ENCODE measurements around the gene MAP2K2.
A peak's percentile ranks its signal among the peaks of the same experiment; 100 is the strongest.
"Not testable (repeated sequence)": the region's sequence is repeated elsewhere in the genome, so short reads cannot be mapped to it uniquely, and the experiment has no call there.

MAP2K2 gene

DNA sequence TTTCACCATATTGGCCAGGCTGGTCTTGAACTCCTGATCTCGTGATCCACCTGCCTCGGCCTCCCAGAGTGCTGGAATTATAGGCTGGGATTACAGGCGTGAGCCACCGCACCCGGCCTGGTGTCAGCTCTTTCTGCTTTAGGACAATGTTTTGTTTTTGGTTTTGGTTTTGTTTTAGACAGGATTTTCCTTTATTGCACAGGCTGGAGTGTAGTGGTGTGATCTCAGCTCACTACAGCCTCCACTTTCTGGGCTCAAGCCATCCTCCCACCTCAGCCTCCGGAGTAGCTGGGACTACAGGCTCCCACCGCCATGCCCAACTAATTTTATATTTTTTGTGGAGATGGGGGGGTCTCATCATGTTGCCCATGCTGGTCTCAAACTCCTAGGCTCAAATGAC, 5.1 kb upstream of the MAP2K2 start:
- DNase-seq, result not testable (repeated sequence)

DNA sequence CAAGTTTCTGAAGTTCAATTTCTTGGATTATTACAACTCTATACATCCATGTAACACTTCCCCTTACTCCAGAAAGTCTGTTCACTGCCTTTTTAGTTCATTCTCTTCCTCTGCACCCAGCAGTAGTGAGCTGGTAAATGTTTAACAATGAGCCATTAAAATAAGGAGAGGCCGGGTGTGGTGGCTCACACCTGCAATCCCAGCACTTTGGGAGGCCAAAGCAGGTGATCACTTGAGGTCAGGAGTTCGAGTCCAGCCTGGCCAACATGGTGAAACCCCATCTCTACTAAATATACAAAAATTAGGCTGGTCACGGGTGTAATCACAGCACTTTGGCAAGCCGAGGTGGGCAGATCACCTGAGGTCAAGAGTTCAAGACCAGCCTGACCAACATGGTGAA, 3.4 kb upstream of the MAP2K2 start:
- not testable (repeated sequence) for DNase-seq

DNA sequence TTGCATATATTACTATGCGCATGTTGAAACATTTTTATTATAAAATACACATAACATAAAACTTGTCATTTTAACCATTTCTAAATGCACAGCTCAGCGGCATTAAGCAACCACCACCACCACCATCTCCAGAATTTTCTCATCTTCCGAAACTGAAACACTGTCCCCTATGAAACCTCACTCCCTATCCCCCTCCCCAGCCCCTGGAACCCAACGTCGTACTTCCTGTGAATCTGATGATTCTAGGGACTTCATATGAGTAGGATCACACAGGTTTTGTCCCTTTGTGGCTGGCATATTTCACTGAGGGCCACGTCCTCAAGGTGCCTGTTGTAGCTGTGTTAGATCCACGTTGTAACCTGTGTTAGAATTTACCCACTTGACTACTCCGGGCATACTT, 716 bp upstream of the MAP2K2 start:
- DNase-seq, result no peak

DNA sequence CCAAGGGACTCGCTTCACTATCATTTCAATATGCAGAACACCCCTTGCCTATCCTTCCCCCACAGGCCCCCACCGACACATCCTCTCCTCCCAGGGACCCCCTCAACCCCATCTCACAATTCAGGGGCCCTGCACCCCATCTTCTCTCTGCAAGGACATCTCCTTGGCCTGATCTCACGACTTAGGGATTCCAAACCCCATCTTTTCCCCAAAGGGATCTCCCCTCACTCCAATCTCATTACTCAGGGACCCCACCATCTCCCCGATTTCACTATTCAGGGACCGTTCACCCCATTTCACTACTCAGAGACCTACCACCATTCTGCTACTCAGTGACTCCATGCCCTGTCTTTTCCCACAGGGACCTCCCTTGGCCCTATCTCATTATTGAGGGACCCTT, 1.4 kb downstream of the MAP2K2 start:
- no peak for DNase-seq

DNA sequence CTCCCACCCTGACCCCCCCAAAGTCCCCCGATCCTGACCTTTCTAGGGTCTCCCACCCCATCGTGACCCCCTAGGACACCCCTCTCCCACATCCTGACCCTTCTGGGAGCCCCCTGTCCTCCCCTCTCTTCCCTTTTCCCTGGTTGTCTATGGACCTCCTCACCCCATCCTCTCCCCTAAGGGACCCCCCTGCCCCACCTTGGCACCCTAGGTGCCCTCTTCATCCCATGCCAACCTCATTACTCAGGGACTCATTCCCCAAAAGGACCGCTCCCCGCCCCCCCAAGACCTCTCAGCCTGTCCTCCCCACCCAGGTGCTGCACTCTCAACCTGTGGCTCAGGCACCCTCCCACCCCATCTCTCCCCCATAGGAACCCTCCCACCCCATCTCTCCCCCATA, 2.1 kb downstream of the MAP2K2 start:
- no peak for DNase-seq

DNA sequence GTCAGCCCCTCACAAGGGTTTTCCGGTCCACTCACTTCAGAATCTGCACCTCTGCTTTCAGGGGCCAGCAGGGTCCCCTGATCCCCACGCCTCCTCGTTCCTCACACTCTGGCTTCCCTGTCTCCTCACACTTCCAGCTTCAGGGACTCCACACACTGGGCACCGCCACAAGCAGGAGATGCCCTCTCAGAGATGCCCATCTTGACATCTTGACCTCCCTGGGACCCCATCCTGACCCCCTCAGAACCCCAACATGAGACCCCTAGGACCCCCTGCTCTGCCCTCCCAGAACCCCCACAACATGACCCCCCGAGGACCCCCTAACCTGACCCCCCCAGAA, 2.7 kb downstream of the MAP2K2 start:
- DNase-seq, result no peak

DNA sequence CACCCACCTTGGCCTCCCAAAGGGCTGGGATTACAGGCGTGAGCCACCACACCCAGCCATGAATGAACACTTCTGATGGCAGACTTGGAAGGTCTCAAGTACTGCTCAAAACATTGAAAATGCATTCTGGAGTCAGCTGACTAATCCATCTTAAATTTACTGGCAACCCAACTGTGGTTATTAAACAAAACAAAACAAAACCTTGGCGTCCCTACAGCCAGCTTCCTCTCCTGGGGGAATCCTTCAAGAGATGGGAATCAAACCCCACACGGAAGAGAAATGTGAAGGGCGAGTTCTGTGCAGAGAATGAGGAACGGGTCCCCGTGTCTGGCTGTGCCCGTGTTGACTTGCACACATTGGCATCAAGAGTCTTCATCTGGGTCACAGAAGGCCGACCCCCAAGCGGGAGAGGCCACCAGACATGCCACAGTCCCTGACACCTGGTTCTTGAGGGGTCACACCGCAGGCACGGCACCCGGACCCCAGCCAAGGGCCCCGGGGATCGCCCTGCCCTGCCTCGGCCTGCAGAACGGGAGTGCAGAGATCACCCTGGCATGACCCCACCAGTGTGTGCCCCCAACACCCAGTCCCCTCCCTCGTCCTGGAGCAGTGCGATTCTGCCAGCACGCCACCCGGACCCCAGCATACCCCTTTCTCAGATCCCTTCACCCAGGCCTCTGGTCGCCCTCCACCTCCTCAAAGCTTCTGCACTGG, 3.2 kb downstream of the MAP2K2 start:
- DNase-seq, result no peak

DNA sequence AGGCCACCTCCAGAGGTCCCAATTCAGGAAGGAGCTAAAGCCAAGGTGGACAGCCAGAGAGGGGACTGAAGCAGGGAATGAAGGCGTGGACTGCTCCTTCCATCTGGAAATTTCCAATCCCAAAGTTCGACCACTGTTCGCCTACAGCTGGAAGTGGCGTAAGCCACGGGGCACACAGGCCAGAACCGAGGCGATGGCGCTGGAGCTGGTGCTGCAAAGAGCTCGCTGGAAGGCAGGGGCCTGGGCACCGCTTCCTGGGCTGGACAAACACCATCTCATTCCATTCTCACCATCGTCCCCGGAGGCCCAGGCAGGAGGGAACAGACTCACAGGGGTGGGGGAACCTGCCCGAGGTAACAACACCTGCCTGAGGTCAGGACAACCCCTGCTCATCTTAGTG, 4.2 kb downstream of the MAP2K2 start:
- DNase-seq, result no peak

DNA sequence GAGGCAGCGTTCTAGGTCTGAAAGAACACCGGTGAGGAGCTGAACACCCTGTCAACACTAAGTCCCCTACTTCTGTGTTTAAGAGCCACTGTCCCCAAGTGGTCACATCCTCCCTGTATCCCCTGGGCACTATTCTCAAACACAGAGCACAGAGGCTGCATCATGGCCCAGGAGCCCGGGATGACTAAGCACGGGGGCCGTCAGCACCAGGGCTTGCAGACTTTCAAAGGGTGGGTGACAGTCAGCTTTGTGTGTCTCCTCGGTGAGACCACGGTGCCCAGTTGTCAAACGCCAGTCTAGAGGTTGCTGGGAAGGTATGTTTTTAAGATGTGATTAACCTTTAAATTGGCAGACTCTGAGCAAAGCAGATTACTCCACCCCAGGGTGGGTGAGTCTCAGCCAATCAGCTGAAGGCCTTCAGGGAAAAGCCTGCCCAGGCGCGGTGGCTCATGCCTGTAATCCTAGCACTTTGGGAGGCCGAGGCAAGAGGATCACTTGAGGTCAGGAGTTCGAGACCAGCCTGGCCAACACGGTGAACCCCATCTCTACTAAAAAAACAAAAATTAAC, 8.0 kb downstream of the MAP2K2 start:
- DNase-seq, result no peak

DNA sequence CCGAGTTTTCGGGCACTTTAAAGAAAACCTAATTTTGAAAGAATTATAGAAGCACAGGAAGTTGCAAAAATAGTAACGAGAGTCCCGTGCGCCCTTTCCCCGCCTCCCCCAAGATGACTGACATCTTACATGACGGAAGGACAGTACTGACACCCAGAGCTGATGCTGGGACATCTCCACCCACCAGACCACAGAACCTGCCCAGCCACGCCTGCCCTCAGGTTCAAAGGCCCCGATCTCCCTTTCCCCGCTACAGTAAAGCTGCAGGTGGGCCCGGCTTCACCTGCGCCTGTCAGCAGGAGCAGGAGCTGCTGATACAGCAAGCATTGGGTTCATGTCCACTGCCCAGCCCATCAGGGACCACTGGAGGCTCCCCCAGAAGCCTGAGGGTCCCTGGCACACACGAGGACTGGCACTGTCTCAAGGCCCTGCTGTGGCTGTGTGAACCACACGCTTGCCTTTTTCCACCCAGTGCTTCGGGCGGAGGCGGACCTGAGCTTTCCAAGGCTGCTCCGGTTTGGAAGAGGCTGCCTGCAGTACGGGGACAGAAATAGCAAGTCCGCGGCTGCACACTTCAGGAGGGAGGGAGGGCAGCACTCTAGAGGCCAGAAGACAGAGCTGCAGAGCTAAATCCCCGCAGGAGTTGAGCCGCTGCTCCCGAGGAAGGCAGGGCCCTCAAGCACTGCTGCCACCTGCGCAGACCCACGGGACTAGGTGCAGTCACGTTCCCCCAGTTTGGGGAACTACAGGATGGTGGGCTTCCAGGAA, 8.7 kb downstream of the MAP2K2 start:
- DNase-seq, result peak; percentile 55

DNA sequence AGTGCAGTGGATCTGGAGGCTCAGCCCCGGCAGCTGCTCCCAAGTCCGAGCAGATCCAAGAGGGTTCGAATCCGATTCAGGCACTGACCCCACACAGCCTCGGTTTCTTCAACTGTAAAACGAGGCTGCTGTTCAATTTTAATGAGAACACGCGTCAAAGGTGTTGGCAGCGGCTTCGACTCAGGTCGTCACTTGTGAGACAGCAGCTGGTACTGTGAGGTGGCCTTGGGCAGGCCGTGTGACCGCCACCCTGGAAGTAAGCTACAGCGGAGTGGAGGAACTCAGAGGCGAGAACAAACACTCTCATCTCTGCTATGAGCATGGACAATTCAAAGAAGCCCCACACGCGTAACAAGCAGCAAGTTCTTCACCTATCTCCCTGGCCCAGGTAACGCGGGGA, 9.7 kb downstream of the MAP2K2 start:
- DNase-seq, result no peak

DNA sequence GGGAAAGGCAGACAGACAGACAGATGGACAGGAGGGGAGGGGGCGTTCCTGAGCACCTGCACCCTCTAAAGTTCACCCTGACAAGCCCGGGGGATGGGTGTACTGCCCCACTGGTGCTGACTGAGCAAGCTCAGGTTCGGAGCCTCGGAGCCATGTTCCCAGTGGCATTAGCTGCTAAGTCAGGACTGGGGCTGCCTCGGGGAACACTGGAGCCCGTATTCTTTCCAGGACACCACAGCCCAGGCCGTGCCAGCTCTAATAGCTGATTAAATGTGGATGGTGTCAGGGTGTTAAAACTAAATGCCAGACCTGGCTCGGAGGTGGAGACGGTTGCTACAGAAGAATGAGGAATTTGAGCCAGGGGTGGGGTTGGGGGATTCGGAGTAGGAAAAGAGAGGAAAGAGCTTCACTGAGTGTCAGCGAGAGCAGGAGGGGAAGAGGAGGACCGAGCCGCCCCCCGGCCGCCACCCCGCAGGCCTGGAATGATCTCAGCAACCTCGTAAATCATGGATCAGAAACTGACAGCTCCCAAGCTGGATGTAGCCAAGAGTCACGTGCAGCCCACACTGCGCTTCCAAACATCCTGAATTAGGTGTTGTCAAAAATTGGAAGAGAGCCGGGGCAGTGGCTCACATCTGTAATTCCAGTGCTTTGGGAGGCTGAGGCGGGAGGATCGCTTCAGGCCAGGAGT, 10.4 kb downstream of the MAP2K2 start:
- DNase-seq, result no peak

DNA sequence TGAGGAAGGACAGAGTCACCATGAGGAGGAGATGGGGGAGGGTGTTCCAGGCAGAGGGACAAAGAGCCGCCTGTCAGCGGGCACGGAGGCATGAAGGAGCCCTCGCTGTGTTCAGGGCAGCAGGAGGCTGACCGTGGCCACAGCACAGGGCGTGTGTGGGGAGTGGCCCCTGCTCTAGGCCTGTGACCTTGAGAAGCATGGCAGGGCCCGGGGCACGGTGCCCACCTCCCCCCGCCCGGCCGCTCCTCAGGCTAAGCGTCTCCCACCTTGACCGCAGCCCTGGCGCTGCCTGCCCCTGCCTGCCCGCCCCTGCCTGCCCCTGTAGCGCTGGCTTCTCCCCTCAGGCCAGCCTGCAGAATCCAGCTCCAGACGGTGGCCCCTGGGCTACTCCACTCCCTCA, 11.6 kb downstream of the MAP2K2 start:
- no peak for DNase-seq

DNA sequence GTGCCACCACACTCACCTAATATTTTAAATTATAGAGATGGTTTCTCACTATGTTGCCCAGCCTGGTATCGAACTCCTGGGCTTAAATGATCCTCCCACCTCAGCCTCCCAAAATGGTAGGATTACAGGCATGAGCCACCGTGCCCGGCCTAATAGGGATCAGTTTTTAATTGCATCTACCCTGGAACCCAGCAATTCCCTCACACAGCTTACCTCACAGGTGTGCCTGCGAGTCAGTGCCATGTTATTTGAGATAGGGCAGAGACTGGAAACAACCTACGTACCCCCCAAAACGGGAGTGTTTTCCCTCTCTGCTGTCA, 14.3 kb downstream of the MAP2K2 start:
- no peak for DNase-seq

DNA sequence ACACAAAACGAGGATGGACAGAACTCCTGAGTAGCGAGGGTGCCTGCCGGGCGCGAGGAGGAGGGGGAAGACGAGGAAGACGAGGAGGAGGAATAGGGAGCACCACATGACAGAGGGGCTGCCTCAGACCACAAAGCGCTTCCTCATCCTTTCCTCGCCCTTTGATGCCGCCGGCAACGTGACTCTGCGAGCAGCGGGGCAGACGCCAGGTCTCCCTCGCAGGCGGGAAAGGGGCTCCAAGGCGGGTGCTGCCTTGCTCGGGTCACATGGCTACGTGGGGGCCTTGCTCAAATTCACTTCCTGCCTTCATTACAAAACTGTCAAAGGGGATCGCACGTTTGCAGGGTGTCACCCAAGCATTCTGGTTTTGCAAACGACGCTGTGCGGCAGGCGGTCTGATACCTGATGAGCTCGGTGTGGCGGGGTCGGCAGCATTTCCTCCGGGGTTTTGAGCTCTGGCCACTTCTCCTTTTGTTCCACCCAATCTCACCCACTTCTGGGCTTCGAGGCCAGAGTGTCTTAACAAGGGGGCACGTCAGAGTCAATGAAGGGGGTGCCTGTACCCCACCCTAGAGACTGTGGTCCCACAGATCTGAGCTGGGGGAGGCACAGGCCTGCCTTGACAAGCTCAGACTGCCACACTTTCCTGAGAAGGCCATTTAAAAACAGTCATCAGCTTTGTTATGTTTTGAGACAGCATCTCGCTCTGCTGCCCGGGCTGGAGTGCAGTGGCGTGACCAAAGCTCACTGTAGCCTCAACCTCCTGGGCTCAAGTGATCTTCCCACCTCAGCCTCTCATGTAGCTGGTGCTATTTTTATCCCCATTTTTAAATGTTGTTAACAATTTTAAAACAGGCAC, 14.9 kb downstream of the MAP2K2 start:
- DNase-seq, result peak; percentile 55

DNA sequence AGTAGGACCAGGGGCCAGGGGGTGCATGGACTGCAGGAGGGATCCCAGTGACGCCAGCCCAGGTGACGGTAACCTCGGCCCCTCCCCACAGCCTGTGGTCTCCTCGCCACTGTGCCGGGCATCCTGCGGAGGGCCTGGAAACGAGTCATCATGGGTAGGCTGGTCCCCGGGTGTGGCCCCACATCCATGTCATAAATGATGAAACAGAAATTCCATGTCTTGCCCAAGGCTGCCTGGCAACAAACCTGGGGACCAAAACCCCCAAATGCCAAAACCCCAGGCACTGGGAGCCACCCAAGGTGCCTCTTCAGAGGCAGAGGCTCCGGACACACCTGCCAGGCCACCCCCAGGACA, 20.9 kb downstream of the MAP2K2 start:
- DNase-seq, result no peak

DNA sequence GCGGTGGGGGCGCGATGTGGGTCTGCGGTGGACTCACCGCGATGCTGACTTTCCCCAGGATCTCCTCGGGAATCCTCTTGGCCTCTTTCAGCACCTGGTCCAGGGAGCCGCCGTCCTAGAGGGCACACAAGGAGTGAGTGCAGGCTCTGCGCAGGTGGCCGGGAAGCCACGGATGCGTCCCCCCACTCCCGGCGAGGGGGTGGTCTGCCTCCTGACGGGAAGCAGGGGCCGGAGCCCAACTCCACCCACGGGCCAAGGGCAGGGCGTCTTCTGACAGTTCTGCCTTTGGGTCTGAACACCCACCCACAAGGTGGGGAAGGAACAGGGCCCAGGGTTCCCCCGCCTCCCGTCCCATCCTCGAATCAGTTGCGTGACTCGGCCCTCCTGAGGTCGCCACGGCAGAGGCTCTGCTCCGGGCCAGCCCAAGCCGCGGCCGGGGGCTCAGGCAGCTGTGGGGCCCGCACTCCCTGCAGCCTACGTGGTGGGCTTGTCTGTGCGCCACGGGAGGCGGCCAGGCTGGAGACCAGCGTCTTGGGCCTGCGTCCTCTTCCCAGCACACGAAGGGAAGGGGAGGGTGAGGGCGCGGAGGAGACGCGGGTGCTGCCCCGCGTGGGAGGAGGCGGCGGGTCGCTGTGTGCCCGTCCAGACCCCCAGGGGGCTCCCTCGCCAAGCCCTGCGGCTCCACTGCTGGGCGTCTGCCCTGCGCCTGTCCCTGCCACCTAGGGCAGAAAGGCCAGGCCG, 21.4 kb downstream of the MAP2K2 start:
- no peak for DNase-seq

DNA sequence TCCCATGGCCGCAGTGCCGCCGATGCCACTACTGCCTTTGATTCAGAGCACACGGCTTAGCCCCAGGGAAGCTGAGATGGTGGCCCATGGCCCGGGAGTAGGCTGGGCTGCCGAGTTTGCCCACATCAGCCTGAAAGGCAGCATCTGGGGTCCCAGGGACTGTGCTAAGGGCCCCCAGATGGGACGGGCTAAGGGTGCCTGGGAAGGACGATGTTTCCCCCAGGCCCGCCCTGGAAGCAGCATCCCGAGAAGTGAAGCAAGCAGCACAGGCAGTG, 22.5 kb downstream of the MAP2K2 start:
- DNase-seq, result no peak

DNA sequence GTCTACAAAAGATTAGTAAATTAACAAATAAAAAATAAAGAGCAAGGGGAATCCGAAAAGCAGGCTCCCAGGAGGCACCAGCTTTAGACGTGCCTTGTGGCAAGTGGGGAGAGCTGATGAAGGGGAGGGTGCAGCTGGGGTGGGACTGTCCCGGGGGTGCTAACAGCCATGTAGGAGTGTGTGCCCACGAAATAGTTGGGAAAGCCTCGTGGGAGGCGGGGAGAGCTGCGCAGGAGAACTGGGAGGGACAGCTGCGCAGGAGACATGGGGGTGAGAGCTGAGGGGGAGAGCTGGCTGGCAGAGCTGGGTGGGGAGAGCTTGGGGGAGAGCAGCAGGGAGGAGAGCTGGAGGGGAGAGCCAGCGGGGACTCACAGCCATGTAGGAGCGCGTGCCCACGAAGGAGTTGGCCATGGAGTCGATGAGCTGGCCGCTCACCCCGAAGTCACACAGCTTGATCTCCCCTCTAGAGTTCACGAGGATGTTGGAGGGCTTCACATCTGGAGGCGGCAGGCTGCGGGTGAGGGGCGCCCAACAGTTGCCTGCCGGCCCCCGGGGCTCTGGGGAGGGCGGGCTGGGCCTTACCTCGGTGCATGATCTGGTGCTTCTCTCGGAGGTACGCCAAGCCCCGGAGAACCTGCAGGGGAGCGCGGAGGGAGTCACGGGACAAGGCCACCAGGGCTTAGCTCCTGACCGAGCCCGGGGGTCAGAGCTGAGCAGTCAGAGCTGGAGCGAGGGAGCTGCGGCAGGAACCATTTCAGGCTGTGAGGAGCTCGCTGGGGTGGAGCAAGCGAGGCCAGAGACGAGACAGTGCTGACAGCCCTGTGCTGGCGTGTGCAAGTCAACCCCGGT, 23.1 kb downstream of the MAP2K2 start:
- no peak for DNase-seq

DNA sequence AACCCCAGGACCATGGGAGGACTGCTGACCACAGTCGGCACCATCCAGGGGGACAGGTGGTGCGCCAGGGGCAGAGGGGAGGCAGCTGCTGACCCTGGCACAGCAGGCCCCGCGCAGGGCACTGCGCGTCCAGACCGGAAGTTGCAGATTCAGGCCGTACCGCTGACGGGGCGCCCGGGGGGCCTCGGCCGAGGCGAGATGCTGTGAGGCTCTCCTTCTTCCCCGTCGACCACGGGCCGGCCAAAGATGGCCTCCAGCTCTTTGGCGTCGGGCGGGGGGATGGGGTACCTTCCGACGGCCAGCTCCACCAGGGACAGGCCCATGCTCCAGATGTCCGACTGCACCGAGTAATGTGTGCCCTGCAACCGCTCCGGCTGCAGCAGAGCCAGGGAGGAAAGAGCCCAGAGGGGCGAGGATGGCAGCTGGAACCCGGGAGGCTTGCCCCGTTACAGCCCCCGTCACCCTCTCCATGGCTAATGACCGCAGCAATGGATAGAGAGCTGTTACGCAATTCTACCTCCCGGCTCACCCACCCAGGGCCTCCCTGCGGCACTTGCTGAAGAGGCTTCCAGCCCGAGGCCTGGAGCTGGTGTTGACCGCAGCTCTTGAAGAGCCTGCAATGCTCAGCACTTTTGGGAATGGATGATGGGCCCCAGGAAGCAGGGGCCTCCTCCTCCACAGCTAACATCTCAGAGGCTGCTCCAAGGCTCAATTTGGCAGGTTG, 24.7 kb downstream of the MAP2K2 start:
- DNase-seq, result no peak

DNA sequence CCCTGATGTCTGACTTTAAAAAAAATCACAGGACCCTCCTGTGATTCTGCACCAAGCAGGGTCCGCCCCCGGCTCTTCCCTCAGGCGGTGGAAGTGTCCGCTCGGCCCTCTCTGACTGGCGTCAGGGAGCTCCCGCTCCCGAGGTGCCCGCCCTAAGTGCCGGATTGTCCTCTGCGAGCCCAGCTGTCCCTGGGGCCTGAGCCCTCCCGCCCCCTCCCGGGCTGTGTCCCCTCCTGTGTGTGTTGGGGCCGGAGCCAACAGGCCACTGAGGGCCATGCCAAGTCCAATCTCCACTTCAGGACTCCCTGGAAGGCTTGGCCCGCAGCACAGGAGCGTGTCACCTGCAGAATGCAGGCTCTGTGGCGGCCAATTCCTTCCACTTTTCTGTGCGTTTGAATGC, 25.4 kb downstream of the MAP2K2 start:
- no peak for DNase-seq
